Erythroblast (primary cell): Measurements from ENCODE around the gene PACSIN1.

Experiments used
- GATA1 ChIP-seq: IDR thresholded peaks from 2 replicates; pipeline ENCODE4 v1.6.1; 2011; ENCODE audit warnings: low read depth, mild to moderate bottlenecking, control low read depth, low read length, moderate library complexity
- POLR2A ChIP-seq: IDR thresholded peaks from 2 replicates; pipeline ENCODE4 v1.6.1; 2011; ENCODE audit warnings: mild to moderate bottlenecking, low read length

DNA sequence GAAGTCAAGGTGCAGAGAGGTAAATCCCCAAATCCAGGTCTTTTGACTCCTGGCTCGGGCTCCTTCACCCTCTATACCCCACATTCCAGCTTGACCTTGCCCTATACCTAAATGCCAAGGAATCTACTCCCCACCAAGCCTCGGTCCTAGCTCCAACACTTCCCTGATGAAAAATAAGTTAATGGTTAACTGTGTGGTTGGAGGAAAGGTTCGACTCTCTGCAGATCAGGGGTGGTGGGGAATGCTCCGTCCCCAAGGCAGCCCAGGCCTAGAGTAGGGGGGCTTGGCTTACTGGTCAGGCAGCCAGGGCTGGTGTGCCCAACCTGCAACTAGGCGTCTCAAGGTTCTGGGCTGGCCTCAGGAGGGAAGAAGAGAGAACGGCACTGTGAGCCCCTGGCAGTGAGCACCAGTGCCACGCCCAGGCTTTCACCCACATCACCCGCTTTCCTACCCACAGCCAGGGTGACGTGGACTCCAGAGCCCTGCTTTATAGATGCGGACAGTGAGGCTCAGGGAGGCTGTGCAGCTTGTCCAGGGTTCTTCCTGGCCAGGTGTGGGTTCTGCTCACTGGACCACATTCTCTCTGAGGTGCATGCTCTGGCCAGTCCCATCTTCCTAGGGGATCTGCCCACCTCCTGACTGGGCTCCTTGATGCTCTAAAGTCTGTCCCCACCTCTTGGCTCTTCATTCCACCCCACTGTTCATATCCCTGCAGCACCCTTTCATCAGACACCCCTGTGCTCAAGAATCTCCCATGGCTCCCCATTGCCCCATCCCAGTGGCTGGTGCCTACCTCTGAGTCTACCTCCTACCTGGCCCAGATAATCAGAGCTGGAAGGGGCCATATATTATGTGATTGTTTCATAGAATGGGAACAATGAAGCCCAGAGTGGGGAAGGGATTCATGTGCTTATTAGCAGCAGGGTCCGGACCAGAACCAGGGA, 82.1 kb downstream of the PACSIN1 start:
- TF ChIP-seq POLR2A (no peak), GATA1 (no peak)
